Hepatocyte (in vitro differentiated cells): ENCODE results near the gene ESRRG. TPM values are rescaled to one million over a fixed set of nuclear protein-coding genes. Genes with fewer than 3 reads are reported as not detected.

Source experiments
- DNase-seq: peaks from one replicate; pipeline ENCODE4 v3.0.0-alpha.2; 2016; ENCODE audit warnings: low spot score
- H2AFZ ChIP-seq: fragments of 200-600 bp; sonication (generic); 2 replicates; pipeline ENCODE4 v1.6.0; 2016; ENCODE audit warnings: antibody characterized with exemption, mild to moderate bottlenecking
- H3K27ac ChIP-seq: fragments of 200-600 bp; sonication (generic); 2 replicates; pipeline ENCODE4 v1.5.1; 2016; ENCODE audit warnings: mild to moderate bottlenecking
- H3K27me3 ChIP-seq: fragments of 200-600 bp; sonication (generic); 2 replicates; pipeline ENCODE4 v1.6.1; 2016
- H3K36me3 ChIP-seq: fragments of 200-600 bp; sonication (generic); replicated peaks from 2 replicates; pipeline ENCODE4 v1.5.1; 2016; ENCODE audit warnings: low read depth; ENCODE audit not compliant: insufficient read depth
- H3K4me1 ChIP-seq: fragments of 200-600 bp; sonication (generic); 2 replicates; pipeline ENCODE4 v1.5.1; 2016; ENCODE audit warnings: mild to moderate bottlenecking, moderate library complexity; ENCODE audit not compliant: insufficient read depth
- H3K4me2 ChIP-seq: fragments of 200-600 bp; sonication (generic); 2 replicates; pipeline ENCODE4 v1.6.0; 2016
- H3K4me3 ChIP-seq: fragments of 200-600 bp; sonication (generic); 2 replicates; pipeline ENCODE4 v1.5.1; 2016; ENCODE audit warnings: mild to moderate bottlenecking
- H3K79me2 ChIP-seq: fragments of 200-600 bp; sonication (generic); 2 replicates; pipeline ENCODE4 v1.6.0; 2017; ENCODE audit warnings: mild to moderate bottlenecking
- H3K9me2 ChIP-seq: fragments of 200-600 bp; sonication (generic); replicated peaks from 2 replicates; pipeline ENCODE4 v1.6.0; 2017; ENCODE audit warnings: mild to moderate bottlenecking; ENCODE audit not compliant: insufficient read depth
- H3K9me3 ChIP-seq: fragments of 200-600 bp; sonication (generic); 2 replicates; pipeline ENCODE4 v1.5.1; 2016; ENCODE audit warnings: low read depth, mild to moderate bottlenecking
- H4K20me1 ChIP-seq: fragments of 200-600 bp; sonication (generic); 2 replicates; pipeline ENCODE4 v1.6.0; 2016; ENCODE audit warnings: mild to moderate bottlenecking; ENCODE audit not compliant: insufficient read depth, poor library complexity, severe bottlenecking
- EZH2 ChIP-seq: fragments of 200-600 bp; sonication (generic); IDR thresholded peaks from 2 replicates; pipeline ENCODE4 v1.6.1; 2016; ENCODE audit warnings: antibody characterized with exemption, mild to moderate bottlenecking, borderline replicate concordance
- EZH2phosphoT487 ChIP-seq: fragments of 200-600 bp; sonication (generic); IDR thresholded peaks from one replicate; pipeline ENCODE4 v1.6.1; 2018; ENCODE audit warnings: antibody characterized with exemption, mild to moderate bottlenecking, low read depth, moderate library complexity; ENCODE audit not compliant: unreplicated experiment, severe bottlenecking
- WGBS: methylation state at CpG from one replicate; pipeline ENCODE4 v1.1.6; 2016; ENCODE audit warnings: low lambda C conversion rate; ENCODE audit errors: missing lambda C conversion rate; 5-methylcytosine and 5-hydroxymethylcytosine counted together
- polyA plus RNA-seq: library from polyadenylated mRNA; unstranded; fragments of >200 nt; fragmentation: Nextera tagmentation; extraction: Ambion mirVana; gene quantifications from 2 replicates; pipeline ENCODE4 v1.2.1, GENCODE V29; 2016
- total RNA-seq: library from RNA; depleted of rRNA; stranded (reverse); fragments of >200 nt; gene quantifications from 2 replicates; pipeline ENCODE4 v1.2.3, GENCODE V29; 2014
- TF ChIP-seq, protein P1 (sequence below): fragments of 200-600 bp; sonication (generic); IDR thresholded peaks from 2 replicates; pipeline ENCODE4 v1.5.1; 2016; ENCODE audit warnings: antibody characterized with exemption, mild to moderate bottlenecking; ENCODE audit not compliant: poor library complexity

Gene ESRRG
- total and polyA plus RNA-seq, 2 experiments from 2014 or later: 2.8 to 10.3 TPM

DNA sequence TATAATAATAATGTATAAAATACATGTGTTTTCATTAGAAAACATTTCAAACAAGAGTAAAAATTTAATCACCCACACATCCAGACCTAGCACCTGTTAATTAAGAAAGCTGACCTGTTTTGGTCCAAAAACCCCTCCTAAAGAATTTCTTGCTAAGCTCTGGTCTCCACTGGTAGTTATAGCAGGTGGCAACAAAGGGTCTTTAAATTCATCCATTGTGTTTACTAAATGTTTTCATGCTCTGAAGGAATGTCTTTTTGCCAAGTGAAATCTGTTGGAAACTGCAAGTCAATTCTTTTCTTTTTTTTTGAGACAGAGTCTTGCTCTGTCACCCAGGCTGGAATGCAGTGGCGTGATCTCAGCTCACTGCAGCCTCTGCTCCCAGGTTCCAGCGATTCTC is 141.1 kb downstream of the ESRRG start:
- Histone ChIP-seq H3K79me2 (no peaks in the 10 kb centered on the region), H3K4me1 (no peaks in the 10 kb centered on the region), H3K4me3 (no peak overlapping the region), H3K27ac (no peak overlapping the region), H3K9me2 (no peaks in the 10 kb centered on the region), H3K9me3 (no peaks in the 10 kb centered on the region), H2AFZ (no peak overlapping the region), H3K27me3 (no peaks in the 10 kb centered on the region), H3K36me3 (no peaks in the 10 kb centered on the region), H3K4me2 (no peak overlapping the region), H4K20me1 (no peaks in the 10 kb centered on the region)
- TF ChIP-seq EZH2 (no peak), EZH2phosphoT487 (no peak)
- TF ChIP-seq, protein P1, sequence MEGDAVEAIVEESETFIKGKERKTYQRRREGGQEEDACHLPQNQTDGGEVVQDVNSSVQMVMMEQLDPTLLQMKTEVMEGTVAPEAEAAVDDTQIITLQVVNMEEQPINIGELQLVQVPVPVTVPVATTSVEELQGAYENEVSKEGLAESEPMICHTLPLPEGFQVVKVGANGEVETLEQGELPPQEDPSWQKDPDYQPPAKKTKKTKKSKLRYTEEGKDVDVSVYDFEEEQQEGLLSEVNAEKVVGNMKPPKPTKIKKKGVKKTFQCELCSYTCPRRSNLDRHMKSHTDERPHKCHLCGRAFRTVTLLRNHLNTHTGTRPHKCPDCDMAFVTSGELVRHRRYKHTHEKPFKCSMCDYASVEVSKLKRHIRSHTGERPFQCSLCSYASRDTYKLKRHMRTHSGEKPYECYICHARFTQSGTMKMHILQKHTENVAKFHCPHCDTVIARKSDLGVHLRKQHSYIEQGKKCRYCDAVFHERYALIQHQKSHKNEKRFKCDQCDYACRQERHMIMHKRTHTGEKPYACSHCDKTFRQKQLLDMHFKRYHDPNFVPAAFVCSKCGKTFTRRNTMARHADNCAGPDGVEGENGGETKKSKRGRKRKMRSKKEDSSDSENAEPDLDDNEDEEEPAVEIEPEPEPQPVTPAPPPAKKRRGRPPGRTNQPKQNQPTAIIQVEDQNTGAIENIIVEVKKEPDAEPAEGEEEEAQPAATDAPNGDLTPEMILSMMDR: no peak
- WGBS: 94% methylated on average over 2 of the region's 2 CpGs
- no peak for DNase-seq

GRCh38 chr1:216580538-216581057 is 142.6 kb downstream of the ESRRG start:
- Histone ChIP-seq H2AFZ (no peak overlapping the region), H3K36me3 (no peaks in the 10 kb centered on the region), H3K9me3 (no peaks in the 10 kb centered on the region), H3K4me1 (no peaks in the 10 kb centered on the region), H3K27ac (no peak overlapping the region), H3K4me2 (no peak overlapping the region), H4K20me1 (no peaks in the 10 kb centered on the region), H3K79me2 (no peaks in the 10 kb centered on the region), H3K9me2 (no peaks in the 10 kb centered on the region), H3K27me3 (no peaks in the 10 kb centered on the region), H3K4me3 (no peak overlapping the region)
- no peak for DNase-seq
- 32% methylated on average over 2 of the region's 2 CpGs for WGBS
- TF ChIP-seq, protein P1: no peak

GRCh38 chr1:216576234-216576937 is 146.8 kb downstream of the ESRRG start:
- Histone ChIP-seq H3K36me3 (no peaks in the 10 kb centered on the region), H3K4me3 (no peak overlapping the region), H2AFZ (no peak overlapping the region), H4K20me1 (no peaks in the 10 kb centered on the region), H3K4me2 (no peak overlapping the region), H3K9me2 (no peaks in the 10 kb centered on the region), H3K79me2 (no peaks in the 10 kb centered on the region), H3K4me1 (no peaks in the 10 kb centered on the region), H3K9me3 (no peaks in the 10 kb centered on the region), H3K27me3 (no peaks in the 10 kb centered on the region), H3K27ac (no peak overlapping the region)
- DNase-seq: no peak
- TF ChIP-seq, protein P1: no peak
- no peak for TF ChIP-seq EZH2
- no peak for TF ChIP-seq EZH2phosphoT487
- 42% methylated on average over 4 of the region's 4 CpGs for WGBS
